GM23338 (cell line): ENCODE results near the gene ETFRF1. TPM values are rescaled to one million over a fixed set of nuclear protein-coding genes. Genes with fewer than 3 reads are reported as not detected.

ENCODE experiments used
- ATAC-seq: fragments of 200-7000 bp; cut with Tn5 transposase; 3 replicates; pipeline ENCODE4 v1.9.1; 2020
- DNase-seq: peaks from one replicate; pipeline ENCODE4 v3.0.0-alpha.2; 2015; ENCODE audit warnings: low spot score
- H2AFZ ChIP-seq: fragments of 200-600 bp; sonication (generic); 2 replicates; pipeline ENCODE4 v1.8.0; 2016; ENCODE audit warnings: antibody characterized with exemption, mild to moderate bottlenecking, moderate library complexity
- H3F3A ChIP-seq: fragments of 200-600 bp; sonication (generic); replicated peaks from 2 replicates; pipeline ENCODE4 v1.8.0; 2017; ENCODE audit warnings: antibody characterized with exemption, mixed run types, low read depth
- H3K27ac ChIP-seq: fragments of 200-600 bp; sonication (generic); 2 replicates; pipeline ENCODE4 v1.6.1; 2016; ENCODE audit warnings: low read depth
- H3K27me3 ChIP-seq: fragments of 200-600 bp; sonication (generic); 2 replicates; pipeline ENCODE4 v1.8.0; 2016; ENCODE audit warnings: mild to moderate bottlenecking, mixed run types, moderate library complexity; ENCODE audit not compliant: insufficient read depth
- H3K36me3 ChIP-seq: fragments of 200-600 bp; sonication (generic); 2 replicates; pipeline ENCODE4 v1.8.0; 2016; ENCODE audit warnings: mild to moderate bottlenecking; ENCODE audit not compliant: insufficient read depth
- H3K4me1 ChIP-seq: fragments of 200-600 bp; sonication (generic); 2 replicates; pipeline ENCODE4 v1.8.0; 2016; ENCODE audit warnings: mild to moderate bottlenecking, moderate library complexity; ENCODE audit not compliant: insufficient read depth
- H3K4me2 ChIP-seq: fragments of 200-600 bp; sonication (generic); 2 replicates; pipeline ENCODE4 v1.7.1; 2017; ENCODE audit warnings: mixed run types
- H3K4me3 ChIP-seq: fragments of 200-600 bp; sonication (generic); 2 replicates; pipeline ENCODE4 v1.6.1; 2016; ENCODE audit warnings: mixed run types
- H3K79me2 ChIP-seq: fragments of 200-600 bp; sonication (generic); replicated peaks from 2 replicates; pipeline ENCODE4 v1.8.0; 2017; ENCODE audit warnings: mild to moderate bottlenecking; ENCODE audit not compliant: insufficient read depth
- H3K9me2 ChIP-seq: fragments of 200-600 bp; sonication (generic); 2 replicates; pipeline ENCODE4 v1.8.0; 2017; ENCODE audit not compliant: insufficient read depth
- H4K20me1 ChIP-seq: fragments of 200-600 bp; sonication (generic); replicated peaks from 2 replicates; pipeline ENCODE4 v1.8.0; 2017; ENCODE audit warnings: mild to moderate bottlenecking; ENCODE audit not compliant: insufficient read depth
- H3K27ac Mint-ChIP-seq: 2 replicates; pipeline ENCODE4 v1.8.0; 2020; ENCODE audit warnings: inconsistent platforms, mild to moderate bottlenecking, moderate library complexity, mixed read lengths
- H3K27me3 Mint-ChIP-seq: 3 replicates; pipeline ENCODE4 v1.8.0; 2022; ENCODE audit warnings: low read depth, mild to moderate bottlenecking, moderate library complexity, mixed read lengths, inconsistent platforms; ENCODE audit not compliant: insufficient read depth, poor library complexity
- H3K36me3 Mint-ChIP-seq: 3 replicates; pipeline ENCODE4 v1.8.0; 2021; ENCODE audit warnings: low read depth, mild to moderate bottlenecking, inconsistent platforms, moderate library complexity, mixed read lengths
- H3K4me1 Mint-ChIP-seq: 3 replicates; pipeline ENCODE4 v1.8.0; 2020; ENCODE audit warnings: mild to moderate bottlenecking, inconsistent platforms, mixed read lengths
- H3K4me3 Mint-ChIP-seq: 3 replicates; pipeline ENCODE4 v1.8.0; 2021; ENCODE audit warnings: moderate library complexity, mild to moderate bottlenecking, inconsistent platforms, mixed read lengths
- H3K9me3 Mint-ChIP-seq: 3 replicates; pipeline ENCODE4 v1.8.0; 2020; ENCODE audit warnings: moderate library complexity, mild to moderate bottlenecking, inconsistent platforms, mixed read lengths
- CREB1 ChIP-seq: fragments of 250-450 bp; sonication (Bioruptor Pico); IDR thresholded peaks from 2 replicates; pipeline ENCODE4 v1.5.0; 2020; ENCODE audit warnings: low read depth, mild to moderate bottlenecking, moderate library complexity
- CTCF ChIP-seq, 2 experiments: fragments of 200-600 bp in 1 of 2; sonication (generic) in 1 of 2; conservative IDR thresholded peaks; 2 replicates each; pipeline versions ENCODE4 v1.5.1 to v1.6.1; 2016 to 2017; ENCODE audit warnings: antibody characterized with exemption in 2 of 2, low read depth in 2 of 2, mild to moderate bottlenecking in 2 of 2, moderate library complexity in 1 of 2
- EZH2 ChIP-seq: fragments of 200-600 bp; sonication (generic); IDR thresholded peaks from one replicate; pipeline ENCODE4 v1.8.0; 2017; ENCODE audit warnings: antibody characterized with exemption, mild to moderate bottlenecking, low read depth; ENCODE audit not compliant: unreplicated experiment
- JUNB ChIP-seq: IDR thresholded peaks from one replicate; pipeline ENCODE4 v1.6.1; 2016; ENCODE audit warnings: antibody characterized with exemption; ENCODE audit not compliant: unreplicated experiment
- NANOG ChIP-seq: IDR thresholded peaks from 2 replicates; pipeline ENCODE4 v1.6.1; 2016; ENCODE audit warnings: antibody characterized with exemption, borderline replicate concordance
- POLR2AphosphoS5 ChIP-seq: IDR thresholded peaks from 2 replicates; pipeline ENCODE4 v1.6.1; 2016; ENCODE audit warnings: antibody characterized with exemption, low read depth
- ZNF462 ChIP-seq: fragments of 250-450 bp; sonication (Bioruptor Pico); IDR thresholded peaks from 2 replicates; pipeline ENCODE4 v1.5.0; 2020; ENCODE audit warnings: mild to moderate bottlenecking, moderate library complexity
- polyA plus RNA-seq: library from polyadenylated mRNA; unstranded; fragments of >200 nt; fragmentation: Nextera tagmentation; extraction: Ambion mirVana; gene quantifications from 2 replicates; pipeline ENCODE4 v1.2.1, GENCODE V29; 2016
- total RNA-seq: library from RNA; depleted of rRNA; stranded (reverse); fragments of >200 nt; shearing (Covaris generic); gene quantifications from 2 replicates; pipeline ENCODE4 v1.2.3, GENCODE V29; 2014
- TF ChIP-seq, protein P1 (sequence below): IDR thresholded peaks from 2 replicates; pipeline ENCODE4 v1.6.1; 2016; ENCODE audit warnings: antibody characterized with exemption
- TF ChIP-seq, protein P2 (sequence below): IDR thresholded peaks from one replicate; pipeline ENCODE4 v1.6.1; 2018; ENCODE audit warnings: antibody characterized with exemption; ENCODE audit not compliant: unreplicated experiment

ETFRF1 gene
- total and polyA plus RNA-seq, 2 experiments from 2014 or later: 8.1 to 14.2 TPM

DNA sequence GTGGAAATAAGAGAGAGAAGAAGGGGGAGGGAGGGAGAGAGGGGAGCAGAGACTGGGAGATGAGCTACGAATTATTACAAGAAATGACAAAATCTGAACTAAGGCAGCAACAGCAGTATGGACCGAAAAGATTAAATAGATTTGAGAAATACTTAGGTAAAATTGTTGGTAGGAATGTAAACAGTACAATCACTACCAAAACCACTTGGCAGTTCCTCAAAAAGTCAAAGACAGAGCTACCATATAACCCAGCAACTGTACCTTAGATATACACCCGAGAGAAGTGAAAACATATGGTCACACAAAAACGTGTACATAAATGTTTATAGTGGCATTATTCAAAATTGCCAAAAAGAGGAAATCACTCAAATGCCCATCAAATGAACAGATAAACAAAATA, 41.6 kb downstream of the ETFRF1 start (continued):
- TF ChIP-seq, protein P1, sequence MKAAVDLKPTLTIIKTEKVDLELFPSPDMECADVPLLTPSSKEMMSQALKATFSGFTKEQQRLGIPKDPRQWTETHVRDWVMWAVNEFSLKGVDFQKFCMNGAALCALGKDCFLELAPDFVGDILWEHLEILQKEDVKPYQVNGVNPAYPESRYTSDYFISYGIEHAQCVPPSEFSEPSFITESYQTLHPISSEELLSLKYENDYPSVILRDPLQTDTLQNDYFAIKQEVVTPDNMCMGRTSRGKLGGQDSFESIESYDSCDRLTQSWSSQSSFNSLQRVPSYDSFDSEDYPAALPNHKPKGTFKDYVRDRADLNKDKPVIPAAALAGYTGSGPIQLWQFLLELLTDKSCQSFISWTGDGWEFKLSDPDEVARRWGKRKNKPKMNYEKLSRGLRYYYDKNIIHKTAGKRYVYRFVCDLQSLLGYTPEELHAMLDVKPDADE: no peak
- TF ChIP-seq NANOG: no peak
- TF ChIP-seq CREB1 (CRISPR knock-in tag): no peak
- TF ChIP-seq POLR2AphosphoS5: no peak
- no peak for TF ChIP-seq CTCF (conservative IDR thresholded peaks at IDR 0.05; ENCODE audit: low read depth in 2 of 2)
- TF ChIP-seq, protein P2, sequence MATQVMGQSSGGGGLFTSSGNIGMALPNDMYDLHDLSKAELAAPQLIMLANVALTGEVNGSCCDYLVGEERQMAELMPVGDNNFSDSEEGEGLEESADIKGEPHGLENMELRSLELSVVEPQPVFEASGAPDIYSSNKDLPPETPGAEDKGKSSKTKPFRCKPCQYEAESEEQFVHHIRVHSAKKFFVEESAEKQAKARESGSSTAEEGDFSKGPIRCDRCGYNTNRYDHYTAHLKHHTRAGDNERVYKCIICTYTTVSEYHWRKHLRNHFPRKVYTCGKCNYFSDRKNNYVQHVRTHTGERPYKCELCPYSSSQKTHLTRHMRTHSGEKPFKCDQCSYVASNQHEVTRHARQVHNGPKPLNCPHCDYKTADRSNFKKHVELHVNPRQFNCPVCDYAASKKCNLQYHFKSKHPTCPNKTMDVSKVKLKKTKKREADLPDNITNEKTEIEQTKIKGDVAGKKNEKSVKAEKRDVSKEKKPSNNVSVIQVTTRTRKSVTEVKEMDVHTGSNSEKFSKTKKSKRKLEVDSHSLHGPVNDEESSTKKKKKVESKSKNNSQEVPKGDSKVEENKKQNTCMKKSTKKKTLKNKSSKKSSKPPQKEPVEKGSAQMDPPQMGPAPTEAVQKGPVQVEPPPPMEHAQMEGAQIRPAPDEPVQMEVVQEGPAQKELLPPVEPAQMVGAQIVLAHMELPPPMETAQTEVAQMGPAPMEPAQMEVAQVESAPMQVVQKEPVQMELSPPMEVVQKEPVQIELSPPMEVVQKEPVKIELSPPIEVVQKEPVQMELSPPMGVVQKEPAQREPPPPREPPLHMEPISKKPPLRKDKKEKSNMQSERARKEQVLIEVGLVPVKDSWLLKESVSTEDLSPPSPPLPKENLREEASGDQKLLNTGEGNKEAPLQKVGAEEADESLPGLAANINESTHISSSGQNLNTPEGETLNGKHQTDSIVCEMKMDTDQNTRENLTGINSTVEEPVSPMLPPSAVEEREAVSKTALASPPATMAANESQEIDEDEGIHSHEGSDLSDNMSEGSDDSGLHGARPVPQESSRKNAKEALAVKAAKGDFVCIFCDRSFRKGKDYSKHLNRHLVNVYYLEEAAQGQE: no peak
- no peak for TF ChIP-seq JUNB
- TF ChIP-seq EZH2: no peak

GRCh38 chr12:25241167-25242020, 46.4 kb downstream of the ETFRF1 start:
- Mint-ChIP-seq H3K4me1 (no peaks in the 10 kb centered on the region), H3K27ac (no peak overlapping the region), H3K27me3 (no peaks in the 10 kb centered on the region), H3K4me3 (no peak overlapping the region), H3K36me3 (peaks cover 31% of the 10 kb centered on the region), H3K9me3 (no peaks in the 10 kb centered on the region)
- H3F3A ChIP-seq: no peaks in the 10 kb centered on the region
- H4K20me1 ChIP-seq: peaks cover 15% of the 10 kb centered on the region
- no peak overlapping the region for H2AFZ ChIP-seq
- no peak overlapping the region for H3K4me2 ChIP-seq
- H3K36me3 ChIP-seq: no peaks in the 10 kb centered on the region
- H3K27ac ChIP-seq: no peak overlapping the region
- peaks cover 80% of the 10 kb centered on the region for H3K79me2 ChIP-seq
- DNase-seq: peak; percentile 70
- no peaks in the 10 kb centered on the region for H3K9me2 ChIP-seq
- H3K4me3 ChIP-seq: no peak overlapping the region
- no peak for ATAC-seq
- H3K27me3 ChIP-seq: no peaks in the 10 kb centered on the region
- H3K4me1 ChIP-seq: no peaks in the 10 kb centered on the region
- peak; percentile 55 to 84 for TF ChIP-seq CTCF (conservative IDR thresholded peaks at IDR 0.05; ENCODE audit: low read depth in 2 of 2)
- no peak for TF ChIP-seq ZNF462 (CRISPR knock-in tag)
